NCI-H1105 (cell line): ENCODE measurements around the gene KHDC4.
A peak's percentile ranks its signal among the peaks of the same experiment; 100 is the strongest.
"Not testable (repeated sequence)": the region's sequence is repeated elsewhere in the genome, so short reads cannot be mapped to it uniquely, and the experiment has no call there.

ENCODE experiments used
- DNase-seq: peaks from one replicate; lab custom pipeline; 2025; lab: John Stamatoyannopoulos, UW

KHDC4 gene

GRCh38 chr1:155900161-155900560 lies 34.1 kb downstream of the KHDC4 start:
- DNase-seq = no peak

- no peak for DNase-seq
Observed at GRCh38 chr1:155899683-155900082, 34.5 kb downstream of the KHDC4 start.

- no peak for DNase-seq
Observed at GRCh38 chr1:155898888-155899287, 35.3 kb downstream of the KHDC4 start.

GRCh38 chr1:155897746-155898145 lies 36.5 kb downstream of the KHDC4 start:
- DNase-seq = no peak

- not testable (repeated sequence) for DNase-seq
Observed at GRCh38 chr1:155896476-155896875, 37.7 kb downstream of the KHDC4 start.

- DNase-seq = not testable (repeated sequence)
Observed at GRCh38 chr1:155895617-155896016, 38.6 kb downstream of the KHDC4 start.

GRCh38 chr1:155893389-155894142 lies 40.6 kb downstream of the KHDC4 start:
- no peak for DNase-seq

GRCh38 chr1:155892796-155893195 lies 41.4 kb downstream of the KHDC4 start:
- no peak for DNase-seq

GRCh38 chr1:155890251-155890650 lies 44.0 kb downstream of the KHDC4 start:
- no peak for DNase-seq

- no peak for DNase-seq
Observed at GRCh38 chr1:155889566-155889965, 44.6 kb downstream of the KHDC4 start.

GRCh38 chr1:155888481-155888880 lies 45.7 kb downstream of the KHDC4 start:
- no peak for DNase-seq

- DNase-seq = no peak
Observed at GRCh38 chr1:155884982-155885381, 49.2 kb downstream of the KHDC4 start.

GRCh38 chr1:155884031-155884960 lies 49.9 kb downstream of the KHDC4 start:
- no peak for DNase-seq

GRCh38 chr1:155882766-155883165 lies 51.4 kb downstream of the KHDC4 start:
- DNase-seq = no peak

- no peak for DNase-seq
Observed at GRCh38 chr1:155882235-155882634, 52.0 kb downstream of the KHDC4 start.

- DNase-seq = no peak
Observed at GRCh38 chr1:155880950-155881349, 53.3 kb downstream of the KHDC4 start.

- DNase-seq = no peak
Observed at GRCh38 chr1:155880251-155880650, 54.0 kb downstream of the KHDC4 start.

- no peak for DNase-seq
Observed at GRCh38 chr1:155877945-155878344, 56.3 kb downstream of the KHDC4 start.

GRCh38 chr1:155873860-155874259 lies 60.4 kb downstream of the KHDC4 start:
- peak; percentile 31 for DNase-seq

- DNase-seq = no peak
Observed at GRCh38 chr1:155872527-155872926, 61.7 kb downstream of the KHDC4 start.

GRCh38 chr1:155871390-155871789 lies 62.8 kb downstream of the KHDC4 start:
- DNase-seq = peak; percentile 74

GRCh38 chr1:155867766-155868165 lies 66.4 kb downstream of the KHDC4 start:
- DNase-seq = no peak

GRCh38 chr1:155864393-155864792 lies 69.8 kb downstream of the KHDC4 start:
- DNase-seq = no peak
